CD4-positive, alpha-beta T cell treated with Interleukin-12 subunit alpha and Interleukin-12 subunit beta, for 1 hour (primary cell): ENCODE results near the gene CFAP73.
A peak's percentile ranks its signal among the peaks of the same experiment; 100 is the strongest.
"Not testable (repeated sequence)": the region's sequence is repeated elsewhere in the genome, so short reads cannot be mapped to it uniquely, and the experiment has no call there.

Source experiments
- DNase-seq: peaks from one replicate; pipeline ENCODE4 v3.0.0-alpha.2; 2020

Gene CFAP73

DNA sequence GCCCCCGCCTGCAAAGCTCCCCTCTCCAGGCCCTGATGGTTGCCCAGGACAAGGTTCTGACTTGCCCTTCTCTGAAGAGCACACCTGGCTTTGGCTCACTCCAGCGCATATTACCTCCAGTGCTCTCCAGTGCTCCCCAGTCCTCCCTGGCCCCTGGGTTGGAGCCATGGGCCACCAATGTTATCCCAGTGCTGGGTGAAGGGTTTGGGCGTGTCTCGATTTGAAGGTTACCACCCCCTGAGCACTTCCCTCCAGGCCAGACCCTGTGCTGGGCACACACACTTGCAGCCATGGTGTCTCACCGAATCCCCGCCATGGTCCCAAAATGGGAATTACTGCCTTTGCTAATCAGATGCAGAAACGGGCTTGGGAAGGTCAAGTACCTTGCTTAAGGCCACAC lies 47.1 kb downstream of the CFAP73 start:
- DNase-seq, result no peak

- DNase-seq, result peak; percentile 77
These were observed 47.5 kb downstream of the CFAP73 start for GRCh38 chr12:113196990-113197389.

GRCh38 chr12:113197518-113198077 lies 48.1 kb downstream of the CFAP73 start:
- DNase-seq, result no peak

DNA sequence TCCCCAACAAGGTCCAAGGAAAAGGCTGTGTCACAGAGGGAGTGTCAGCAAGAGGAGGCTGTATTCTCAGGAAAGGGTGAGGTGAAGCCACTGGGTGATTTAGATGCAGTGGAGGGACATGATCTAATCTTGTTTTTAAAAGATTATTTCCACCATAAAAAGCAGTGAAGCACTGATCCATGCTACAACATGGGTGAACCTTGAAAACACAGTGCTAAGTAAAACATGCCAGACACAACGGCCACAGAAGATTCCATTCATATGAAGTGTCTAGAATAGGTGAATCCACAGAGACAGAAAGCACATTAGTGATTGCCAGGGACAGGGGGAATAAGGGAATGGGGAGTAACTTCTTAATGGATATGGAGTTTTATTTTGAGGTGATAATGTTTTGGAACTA lies 48.8 kb downstream of the CFAP73 start:
- no peak for DNase-seq

DNA sequence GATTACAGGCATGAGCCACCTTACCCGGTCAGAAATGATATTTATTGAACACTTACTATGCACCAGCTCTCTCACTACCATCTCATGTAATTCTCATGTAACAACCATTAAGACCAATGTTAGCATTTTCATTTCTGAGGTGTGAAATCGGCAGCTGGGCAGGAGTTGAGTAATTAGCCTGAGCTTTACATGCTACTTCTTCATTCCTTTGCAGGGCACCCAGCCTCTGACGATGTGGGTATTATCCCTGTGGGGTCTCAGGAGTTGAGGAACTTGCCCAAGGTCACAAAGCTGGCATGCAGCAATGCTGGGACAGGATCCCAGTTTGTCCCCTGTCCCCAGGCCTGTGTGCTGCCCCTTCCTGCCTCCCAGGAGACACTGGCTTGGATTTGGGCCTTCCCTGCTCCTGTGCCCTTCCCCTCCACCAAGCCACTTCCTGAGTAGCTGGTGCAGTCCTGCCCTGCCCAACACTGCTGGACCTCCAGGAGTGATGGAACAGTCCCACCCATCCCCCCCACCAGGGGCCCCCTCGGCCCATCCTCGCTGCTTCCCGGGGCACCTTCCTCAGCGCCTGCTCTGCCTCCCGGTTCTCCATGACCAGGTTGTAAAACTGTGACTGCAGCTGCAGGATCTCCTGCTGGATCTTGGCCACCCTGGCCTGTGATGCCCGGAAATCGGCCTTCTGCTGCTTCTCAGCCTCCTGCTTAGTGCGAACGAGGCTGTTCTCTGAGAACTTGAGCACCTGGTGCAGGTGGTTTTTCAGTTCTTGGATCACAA lies 50.7 kb downstream of the CFAP73 start:
- DNase-seq, result no peak

GRCh38 chr12:113201187-113202177 lies 52.0 kb downstream of the CFAP73 start:
- DNase-seq, result no peak

DNA sequence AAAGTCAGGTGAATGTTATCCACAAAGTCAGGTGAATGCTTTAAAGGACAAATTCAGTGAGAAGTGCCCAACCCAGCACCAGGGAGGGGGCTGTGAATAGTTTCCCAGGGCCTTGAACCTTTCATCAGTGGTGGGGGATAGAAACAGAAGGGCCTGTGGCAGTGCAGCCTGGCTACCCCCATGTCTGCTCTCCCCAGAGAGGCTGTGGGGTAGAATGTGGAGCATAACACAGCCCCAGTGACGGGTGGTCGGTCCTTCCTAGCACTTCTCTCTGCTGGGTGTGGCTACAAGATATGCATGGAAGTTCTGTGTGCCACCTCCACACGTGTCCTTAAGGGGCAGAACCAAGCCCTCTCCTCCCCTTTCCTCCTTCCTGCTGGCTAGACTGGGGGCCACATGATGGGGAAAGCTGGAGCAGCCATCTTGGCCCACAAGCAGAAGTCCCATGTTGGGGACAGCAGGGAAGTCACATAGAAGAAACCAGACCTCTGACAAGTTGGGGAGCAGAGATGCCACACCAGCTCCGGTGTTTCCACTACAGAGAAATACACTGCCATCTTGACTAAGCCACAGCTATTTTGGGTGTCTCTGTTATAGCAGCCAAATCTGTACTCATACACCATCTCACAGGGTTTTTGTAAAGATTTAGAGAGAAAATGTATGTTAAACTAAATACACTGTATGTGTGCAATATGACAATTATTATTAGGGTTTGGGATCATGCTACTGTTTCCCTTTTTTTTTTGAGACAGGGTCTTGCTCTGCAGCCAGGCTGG lies 53.0 kb downstream of the CFAP73 start:
- no peak for DNase-seq

GRCh38 chr12:113203852-113204760 lies 54.6 kb downstream of the CFAP73 start:
- DNase-seq, result no peak

DNA sequence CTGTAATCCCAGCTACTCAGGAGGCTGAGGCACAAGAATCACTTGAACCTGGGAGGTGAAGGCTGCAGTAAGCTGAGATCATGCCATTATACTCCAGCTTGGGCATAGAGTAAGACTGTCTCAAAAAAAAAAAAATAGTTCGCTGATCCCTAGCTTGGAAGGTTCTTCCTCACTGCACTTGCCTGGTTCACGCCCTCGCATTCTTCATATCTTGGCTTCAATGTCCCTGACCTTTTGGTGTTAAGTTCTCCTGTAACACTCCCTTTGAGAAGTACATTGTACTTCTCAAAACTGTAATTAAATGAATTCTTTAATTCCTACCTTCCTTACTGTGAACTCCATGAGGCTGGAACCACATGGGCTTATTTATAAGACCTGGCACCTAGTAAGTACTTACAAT lies 55.3 kb downstream of the CFAP73 start:
- DNase-seq, result no peak

GRCh38 chr12:113206802-113207201 lies 57.3 kb downstream of the CFAP73 start:
- not testable (repeated sequence) for DNase-seq

GRCh38 chr12:113207613-113208040 lies 58.1 kb downstream of the CFAP73 start:
- peak; percentile 19 for DNase-seq

GRCh38 chr12:113208041-113208934 lies 58.8 kb downstream of the CFAP73 start:
- DNase-seq, result peak; percentile 67
